Bronchial epithelial cell (primary cell): Measurements from ENCODE around the gene ITPKB. TPM values are rescaled to one million over a fixed set of nuclear protein-coding genes. Genes with fewer than 3 reads are reported as not detected.

Experiments used
- DNase-seq: peaks from one replicate; pipeline ENCODE4 v3.0.0-alpha.2; 2010; ENCODE audit warnings: low read depth
- FAIRE-seq: peaks from 2 replicates; lab custom pipeline; 2011; peaks lifted over from hg19 to GRCh38; lab: Jason Lieb, UNC
- H3K27me3 ChIP-seq: 2 replicates; pipeline ENCODE4 v1.5.1; 2011; ENCODE audit warnings: low read length; ENCODE audit not compliant: control insufficient read depth, insufficient read depth
- H3K36me3 ChIP-seq: 2 replicates; pipeline ENCODE4 v1.5.1; 2011; ENCODE audit warnings: low read length; ENCODE audit not compliant: control insufficient read depth, insufficient read depth
- H3K4me3 ChIP-seq: 2 replicates; pipeline ENCODE4 v1.5.1; 2011; ENCODE audit warnings: mild to moderate bottlenecking, low read depth, low read length, control low read depth
- total RNA-seq: library from RNA; depleted of rRNA; stranded (reverse); fragments of >200 nt; gene quantifications from 2 replicates; pipeline ENCODE4 v1.2.1, GENCODE V29; 2014
- TF ChIP-seq, protein P1 (sequence below): IDR thresholded peaks from 2 replicates; pipeline ENCODE4 v1.5.1; 2011; ENCODE audit warnings: mild to moderate bottlenecking, moderate library complexity, low read length, control low read depth, inconsistent platforms; ENCODE audit not compliant: insufficient read depth, severe bottlenecking

ITPKB gene
- total RNA-seq, 1 donor from 2014 or later, result 1.3 TPM

DNA sequence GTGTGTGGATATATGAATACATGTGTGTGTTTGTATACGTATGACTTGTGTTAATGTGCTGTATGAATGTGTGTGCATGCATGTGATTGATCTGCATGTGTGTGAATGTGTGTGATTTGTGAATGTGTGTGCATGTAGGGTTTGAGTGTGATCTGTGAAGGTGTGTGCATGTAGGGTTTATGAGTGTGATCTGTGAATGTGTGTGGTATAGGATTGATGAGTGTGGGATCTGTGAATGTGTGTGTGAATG, 102.3 kb downstream of the ITPKB start:
- H3K27me3 ChIP-seq, result no peaks in the 10 kb centered on the region
- DNase-seq (no peak), FAIRE-seq (peak; percentile 64)
- no peak overlapping the region for H3K4me3 ChIP-seq
- TF ChIP-seq, protein P1, sequence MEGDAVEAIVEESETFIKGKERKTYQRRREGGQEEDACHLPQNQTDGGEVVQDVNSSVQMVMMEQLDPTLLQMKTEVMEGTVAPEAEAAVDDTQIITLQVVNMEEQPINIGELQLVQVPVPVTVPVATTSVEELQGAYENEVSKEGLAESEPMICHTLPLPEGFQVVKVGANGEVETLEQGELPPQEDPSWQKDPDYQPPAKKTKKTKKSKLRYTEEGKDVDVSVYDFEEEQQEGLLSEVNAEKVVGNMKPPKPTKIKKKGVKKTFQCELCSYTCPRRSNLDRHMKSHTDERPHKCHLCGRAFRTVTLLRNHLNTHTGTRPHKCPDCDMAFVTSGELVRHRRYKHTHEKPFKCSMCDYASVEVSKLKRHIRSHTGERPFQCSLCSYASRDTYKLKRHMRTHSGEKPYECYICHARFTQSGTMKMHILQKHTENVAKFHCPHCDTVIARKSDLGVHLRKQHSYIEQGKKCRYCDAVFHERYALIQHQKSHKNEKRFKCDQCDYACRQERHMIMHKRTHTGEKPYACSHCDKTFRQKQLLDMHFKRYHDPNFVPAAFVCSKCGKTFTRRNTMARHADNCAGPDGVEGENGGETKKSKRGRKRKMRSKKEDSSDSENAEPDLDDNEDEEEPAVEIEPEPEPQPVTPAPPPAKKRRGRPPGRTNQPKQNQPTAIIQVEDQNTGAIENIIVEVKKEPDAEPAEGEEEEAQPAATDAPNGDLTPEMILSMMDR, result no peak
- H3K36me3 ChIP-seq, result peaks cover 1% of the 10 kb centered on the region

DNA sequence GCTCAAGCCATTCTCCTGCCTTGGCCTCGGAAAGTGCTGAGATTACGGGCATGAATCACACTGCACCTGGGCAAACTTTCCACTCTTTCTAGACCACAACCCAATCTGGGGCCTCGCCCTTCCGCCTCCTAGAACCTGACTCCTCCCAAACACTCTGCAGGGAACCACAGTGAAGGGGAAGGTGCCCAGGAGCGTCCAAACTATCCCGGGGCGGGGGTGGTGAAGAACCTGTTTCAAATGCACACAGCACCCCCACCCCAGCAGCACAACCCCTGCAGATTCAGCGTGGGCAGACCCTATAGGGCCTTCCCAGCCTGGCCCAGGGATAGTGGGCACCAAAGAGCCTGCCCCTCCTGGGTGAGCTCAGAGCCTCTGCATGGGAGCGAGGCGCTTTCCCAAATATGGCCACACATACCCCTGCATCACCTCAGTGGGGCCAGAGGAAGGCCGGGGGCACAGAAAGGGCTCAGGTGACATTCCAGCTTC, 103.6 kb downstream of the ITPKB start:
- FAIRE-seq (no peak), DNase-seq (peak; percentile 76)
- Histone ChIP-seq H3K4me3 (no peak overlapping the region), H3K36me3 (peaks cover 1% of the 10 kb centered on the region), H3K27me3 (no peaks in the 10 kb centered on the region)
- TF ChIP-seq, protein P1, result no peak

DNA sequence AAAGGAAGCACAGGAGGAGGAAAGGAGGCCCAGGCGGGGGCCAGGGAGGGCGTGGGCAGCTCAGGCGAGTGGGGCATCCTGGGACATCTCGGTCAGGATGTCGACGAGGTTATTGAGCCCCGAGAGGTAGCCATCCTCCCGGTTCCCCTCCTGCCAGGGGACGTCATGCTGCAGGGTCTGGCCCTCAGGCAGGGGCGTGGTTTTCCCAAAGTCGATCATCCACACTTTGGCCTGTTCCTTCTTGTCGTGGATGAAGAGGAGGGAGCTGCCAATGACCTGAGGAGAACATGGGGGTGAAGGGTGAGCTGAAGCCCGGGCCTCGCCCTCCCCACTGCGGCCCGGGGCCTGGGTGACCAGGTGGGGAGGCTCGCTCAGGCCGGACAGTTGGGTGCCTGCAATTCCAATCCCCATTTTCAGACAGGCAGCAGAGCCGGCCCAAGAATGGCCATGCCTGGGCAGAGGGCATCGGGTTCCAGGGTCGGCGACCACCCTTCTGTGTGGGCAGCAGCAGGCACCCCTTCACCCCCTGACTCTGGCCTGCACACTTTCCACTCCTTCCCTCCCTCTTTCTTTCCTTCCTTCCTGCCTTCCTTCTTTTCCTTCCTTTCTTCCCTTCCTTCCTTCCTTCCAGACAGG, 104.4 kb downstream of the ITPKB start:
- Histone ChIP-seq H3K36me3 (peaks cover 1% of the 10 kb centered on the region), H3K4me3 (no peak overlapping the region), H3K27me3 (no peaks in the 10 kb centered on the region)
- DNase-seq, result no peak
- FAIRE-seq, result peak; percentile 100
- TF ChIP-seq, protein P1, result no peak

DNA sequence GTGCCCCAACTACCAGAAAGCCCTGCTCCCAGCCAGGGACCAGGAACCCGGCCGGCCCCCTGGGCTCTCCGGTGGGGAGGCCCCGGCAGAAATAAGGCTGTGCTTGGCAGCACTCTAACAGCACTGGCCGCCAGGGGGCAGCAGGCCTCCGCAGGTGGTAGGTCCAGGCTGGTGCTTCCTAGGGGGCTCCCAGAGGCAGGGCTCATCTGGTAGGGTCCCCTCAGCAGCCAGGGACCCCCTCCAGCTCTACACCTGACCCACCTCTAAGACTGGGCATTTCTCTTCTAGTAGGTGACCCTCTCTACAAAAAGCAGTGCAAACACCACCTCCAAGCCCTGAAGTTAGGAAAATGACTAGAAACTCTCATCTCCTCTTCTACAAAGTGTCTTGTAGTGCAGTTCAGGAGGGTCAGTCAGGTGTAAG, 104.9 kb downstream of the ITPKB start:
- TF ChIP-seq, protein P1, result peak; percentile 95
- peaks cover 1% of the 10 kb centered on the region for H3K36me3 ChIP-seq
- no peaks in the 10 kb centered on the region for H3K27me3 ChIP-seq
- DNase-seq (no peak), FAIRE-seq (no peak)
- no peak overlapping the region for H3K4me3 ChIP-seq

DNA sequence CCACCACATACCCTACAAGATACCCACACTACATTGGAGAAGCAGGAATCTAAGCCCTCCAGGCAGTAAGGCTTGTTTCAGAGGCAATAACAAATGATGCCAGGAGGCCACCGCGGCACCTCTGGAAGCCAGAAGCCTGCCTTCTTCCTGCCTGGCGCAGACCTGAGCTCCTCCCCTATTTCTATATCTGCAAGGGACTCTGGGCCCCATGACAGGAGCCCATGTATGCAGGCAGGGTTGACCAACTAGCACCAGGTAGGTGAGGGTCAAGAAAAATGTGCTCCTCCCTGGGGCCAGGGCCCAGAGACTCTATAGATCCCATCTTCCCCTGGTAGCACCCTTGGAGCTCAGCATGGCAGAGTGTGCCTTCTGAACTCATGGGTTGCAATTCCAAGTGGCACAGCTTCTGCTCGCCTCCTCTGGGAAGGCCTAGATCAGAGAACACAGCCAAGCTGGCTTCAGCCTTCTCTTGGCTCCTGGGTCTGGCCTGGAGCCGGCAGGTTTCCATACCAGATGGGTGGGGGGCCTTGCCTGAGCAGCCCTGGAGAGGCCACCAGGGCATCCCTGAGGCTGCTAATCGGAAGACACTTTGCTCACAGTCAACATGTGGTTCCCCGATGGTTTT, 105.4 kb downstream of the ITPKB start:
- Histone ChIP-seq H3K36me3 (peaks cover 1% of the 10 kb centered on the region), H3K4me3 (no peak overlapping the region), H3K27me3 (no peaks in the 10 kb centered on the region)
- no peak for DNase-seq
- FAIRE-seq, result no peak
- TF ChIP-seq, protein P1, result no peak
